SK-N-SH (cell line): ENCODE results near the gene ASAP2. TPM values are rescaled to one million over a fixed set of nuclear protein-coding genes. Genes with fewer than 3 reads are reported as not detected.

Source experiments
- CTCF ChIA-PET: fragments of 300-600, 350-600 bp; formaldehyde crosslinking; extraction: SDS; loops from one replicate; lab custom pipeline; 2021; lab: Yijun Ruan, JAX
- POLR2A ChIA-PET: fragments of 350-600 bp; sonication (Branson Sonifier 250); formaldehyde crosslinking; extraction: SDS; loops from one replicate; lab custom pipeline; 2020; ENCODE audit warnings: antibody characterized with exemption, inconsistent platforms; lab: Yijun Ruan, JAX
- DNase-seq: peaks from one replicate; pipeline ENCODE4 v3.0.0; 2012
- H2AFZ ChIP-seq: fragments of 200-600 bp; sonication (generic); 2 replicates; pipeline ENCODE4 v1.8.1; 2016; ENCODE audit warnings: antibody characterized with exemption, mild to moderate bottlenecking, low read depth
- H3F3A ChIP-seq: fragments of 200-600 bp; sonication (generic); replicated peaks from 2 replicates; pipeline ENCODE3; 2016; ENCODE audit warnings: antibody characterized with exemption, mild to moderate bottlenecking; ENCODE audit not compliant: insufficient read depth
- H3K27ac ChIP-seq, 2 experiments: fragments of 200-500 bp in 1 of 2; fragments of 200-600 bp in 1 of 2; sonication (Bioruptor generic) in 1 of 2; sonication (generic), shearing (Covaris generic) in 1 of 2; 2 replicates each; pipeline versions ENCODE4 v1.5.1 to v1.6.1; 2014 to 2016; ENCODE audit warnings: low read depth in 2 of 2, inconsistent platforms in 1 of 2, low read length in 1 of 2, mild to moderate bottlenecking in 1 of 2, mixed read lengths in 1 of 2
- H3K27me3 ChIP-seq: fragments of 200-600 bp; sonication (generic), shearing (Covaris generic); 2 replicates; pipeline ENCODE4 v1.6.1; 2016; ENCODE audit warnings: mixed run types; ENCODE audit not compliant: insufficient read depth
- H3K36me3 ChIP-seq, 2 experiments: fragments of 200-500 bp in 1 of 2; fragments of 200-600 bp in 1 of 2; sonication (Bioruptor generic) in 1 of 2; sonication (generic) in 1 of 2; replicated peaks in 1 of 2; 2 replicates each; pipeline versions ENCODE3 to v1.5.1; 2014 to 2016; ENCODE audit warnings: low read length in 1 of 2, mild to moderate bottlenecking in 1 of 2; ENCODE audit not compliant: insufficient read depth in 2 of 2, control insufficient read depth in 1 of 2
- H3K4me1 ChIP-seq, 2 experiments: fragments of 200-500 bp in 1 of 2; fragments of 200-600 bp in 1 of 2; sonication (Bioruptor generic) in 1 of 2; sonication (generic), shearing (Covaris generic) in 1 of 2; 2 replicates each; pipeline versions ENCODE4 v1.5.1 to v1.6.1; 2014 to 2016; ENCODE audit warnings: low read depth in 1 of 2, low read length in 1 of 2, mixed run types in 1 of 2; ENCODE audit not compliant: insufficient read depth in 2 of 2, control insufficient read depth in 1 of 2
- H3K4me2 ChIP-seq: fragments of 200-600 bp; sonication (generic), shearing (Covaris generic); 2 replicates; pipeline ENCODE4 v1.6.1; 2017; ENCODE audit warnings: mixed run types
- H3K4me3 ChIP-seq, 2 experiments: fragments of 200-500 bp in 1 of 2; fragments of 200-600 bp in 1 of 2; sonication (Bioruptor generic) in 1 of 2; sonication (generic), shearing (Covaris generic) in 1 of 2; 2 replicates each; pipeline versions ENCODE4 v1.5.1 to v1.8.1; 2014 to 2016; ENCODE audit warnings: low read depth in 2 of 2, inconsistent platforms in 1 of 2, low read length in 1 of 2, mild to moderate bottlenecking in 1 of 2, mixed read lengths in 1 of 2, moderate library complexity in 1 of 2
- H3K79me2 ChIP-seq: fragments of 200-600 bp; sonication (generic); 2 replicates; pipeline ENCODE4 v1.8.1; 2017; ENCODE audit warnings: mild to moderate bottlenecking; ENCODE audit not compliant: insufficient read depth
- H3K9ac ChIP-seq: fragments of 200-600 bp; sonication (generic); 2 replicates; pipeline ENCODE4 v1.6.1; 2017; ENCODE audit warnings: mixed run types
- H3K9me2 ChIP-seq: fragments of 200-600 bp; sonication (generic); 2 replicates; pipeline ENCODE4 v1.6.1; 2017; ENCODE audit warnings: mixed run types
- H3K9me3 ChIP-seq: fragments of 200-600 bp; sonication (generic); 2 replicates; pipeline ENCODE4 v1.6.1; 2017; ENCODE audit warnings: mixed run types, mild to moderate bottlenecking, moderate library complexity
- H4K20me1 ChIP-seq: fragments of 200-600 bp; sonication (generic); 2 replicates; pipeline ENCODE4 v1.6.1; 2017; ENCODE audit warnings: mild to moderate bottlenecking, mixed run types; ENCODE audit not compliant: insufficient read depth
- CHD2 ChIP-seq: fragments of 150-350 bp; IDR thresholded peaks from 2 replicates; pipeline ENCODE4 v1.6.1; 2018; ENCODE audit warnings: low read length; ENCODE audit not compliant: partially characterized antibody
- EP300 ChIP-seq, 2 experiments: IDR thresholded peaks; 2 replicates each; pipeline versions ENCODE4 v1.4.0 to v1.6.1; 2012; ENCODE audit warnings: borderline replicate concordance in 1 of 2, low read depth in 1 of 2, low read length in 1 of 2
- FOXM1 ChIP-seq: IDR thresholded peaks from 2 replicates; pipeline ENCODE4 v1.4.0; 2012; ENCODE audit warnings: low read depth, mild to moderate bottlenecking
- GABPA ChIP-seq: IDR thresholded peaks from 2 replicates; pipeline ENCODE4 v1.4.0; 2012; ENCODE audit warnings: low read depth, mild to moderate bottlenecking
- JUND ChIP-seq: IDR thresholded peaks from 2 replicates; pipeline ENCODE4 v1.4.0; 2012
- MXI1 ChIP-seq: IDR thresholded peaks from 2 replicates; pipeline ENCODE4 v1.6.1; 2012; ENCODE audit warnings: mild to moderate bottlenecking, low read depth, low read length, improper control_type of control experiment
- NRF1 ChIP-seq: IDR thresholded peaks from 2 replicates; pipeline ENCODE4 v1.6.1; 2012; ENCODE audit warnings: low read depth, mild to moderate bottlenecking, low read length
- PBX3 ChIP-seq: IDR thresholded peaks from 2 replicates; pipeline ENCODE4; 2012
- POLR2AphosphoS5 ChIP-seq: IDR thresholded peaks from 2 replicates; pipeline ENCODE4 v1.6.1; 2012; ENCODE audit warnings: low read depth, low read length
- RCOR1 ChIP-seq: fragments of 150-350 bp; IDR thresholded peaks from 2 replicates; pipeline ENCODE4 v1.6.1; 2017; ENCODE audit warnings: antibody characterized with exemption, low read length
- REST ChIP-seq: IDR thresholded peaks from 2 replicates; pipeline ENCODE4 v1.6.1; 2012; ENCODE audit warnings: mild to moderate bottlenecking, low read depth, low read length, moderate library complexity
- RXRA ChIP-seq: IDR thresholded peaks from 2 replicates; pipeline ENCODE4 v1.4.0; 2012; ENCODE audit warnings: low read depth, mild to moderate bottlenecking, borderline replicate concordance
- TCF12 ChIP-seq: IDR thresholded peaks from 2 replicates; pipeline ENCODE4 v1.4.0; 2012
- TEAD4 ChIP-seq: IDR thresholded peaks from 2 replicates; pipeline ENCODE4 v1.4.0; 2012; ENCODE audit warnings: mild to moderate bottlenecking, borderline replicate concordance; ENCODE audit not compliant: insufficient read depth
- USF1 ChIP-seq: IDR thresholded peaks from 2 replicates; pipeline ENCODE4 v1.4.0; 2012; ENCODE audit warnings: low read depth, borderline replicate concordance
- USF2 ChIP-seq: fragments of 150-350 bp; IDR thresholded peaks from 2 replicates; pipeline ENCODE4 v1.6.1; 2017; ENCODE audit warnings: antibody characterized with exemption, low read length, low read depth, borderline replicate concordance
- ZBTB33 ChIP-seq: IDR thresholded peaks from 2 replicates; pipeline ENCODE4 v1.4.0; 2012; ENCODE audit warnings: low read depth, borderline replicate concordance
- WGBS: methylation state at CpG from one replicate; pipeline ENCODE4 v1.1.6; 2017; ENCODE audit warnings: low lambda C conversion rate; 5-methylcytosine and 5-hydroxymethylcytosine counted together
- polyA plus RNA-seq, 3 experiments: library from polyadenylated mRNA; depleted of rRNA; stranded (reverse); fragments of >200 nt; gene quantifications; 2 replicates each; pipeline ENCODE4 v1.2.3, GENCODE V29; 2012

ASAP2 gene
- polyA plus RNA-seq, 1 of the 3 experiments (the other 2 are of a cell fraction) = 37.9 TPM

GRCh38 chr2:9168821-9169221 is 37.8 kb upstream of the ASAP2 start:
- no peak overlapping the region for H2AFZ ChIP-seq
- ChIA-PET CTCF (interaction anchor here (1.3 kb wide), 1 partner anchor 164 kb away, joined by 3 read pairs; no protein-coding TSS in a partner anchor), POLR2A (no interaction called here)
- no peak for TF ChIP-seq TCF12
- TF ChIP-seq JUND = no peak
- no peak for TF ChIP-seq EP300 (IDR thresholded peaks at IDR 0.05; ENCODE audit: borderline replicate concordance in 1 of 2, low read depth in 1 of 2, low read length in 1 of 2)
- TF ChIP-seq NRF1 = no peak
- TF ChIP-seq RXRA = no peak
- TF ChIP-seq POLR2AphosphoS5 = no peak
- TF ChIP-seq PBX3 = no peak
- TF ChIP-seq USF1 = no peak
- TF ChIP-seq MXI1 = no peak
- TF ChIP-seq ZBTB33 = no peak
- no peak for TF ChIP-seq TEAD4
- TF ChIP-seq GABPA = no peak
- no peak for TF ChIP-seq CHD2
- no peak for TF ChIP-seq RCOR1
- no peak for TF ChIP-seq FOXM1
- TF ChIP-seq REST = no peak
- no peak for TF ChIP-seq USF2
- H3F3A ChIP-seq = peaks cover 3% of the 10 kb centered on the region
- H3K27ac ChIP-seq = no peak overlapping the region
- DNase-seq = no peak
- no peaks in the 10 kb centered on the region for H4K20me1 ChIP-seq
- peaks cover 8 to 15% of the 10 kb centered on the region in 2 experiments; a peak in 1 of 4 replicates for H3K4me1 ChIP-seq
- no peaks in the 10 kb centered on the region for H3K27me3 ChIP-seq
- H3K36me3 ChIP-seq = no peaks in the 10 kb centered on the region
- no peaks in the 10 kb centered on the region for H3K9me3 ChIP-seq
- H3K4me2 ChIP-seq = no peak overlapping the region
- no peaks in the 10 kb centered on the region for H3K9me2 ChIP-seq
- 96% methylated on average over 4 of the region's 4 CpGs for WGBS
- no peaks in the 10 kb centered on the region for H3K79me2 ChIP-seq
- H3K4me3 ChIP-seq = no peak overlapping the region
- H3K9ac ChIP-seq = no peak overlapping the region
